DMS153 treated with DMSO at 0.1 percent for 48 hours (cell line): Measurements from ENCODE around the gene NKD1.

Experiments
- DNase-seq: peaks from one replicate; lab custom pipeline; 2025; ENCODE audit not compliant: unreplicated experiment; lab: John Stamatoyannopoulos, UW

NKD1 gene

GRCh38 chr16:50611995-50612848 lies 64.0 kb downstream of the NKD1 start:
- no peak for DNase-seq

DNA sequence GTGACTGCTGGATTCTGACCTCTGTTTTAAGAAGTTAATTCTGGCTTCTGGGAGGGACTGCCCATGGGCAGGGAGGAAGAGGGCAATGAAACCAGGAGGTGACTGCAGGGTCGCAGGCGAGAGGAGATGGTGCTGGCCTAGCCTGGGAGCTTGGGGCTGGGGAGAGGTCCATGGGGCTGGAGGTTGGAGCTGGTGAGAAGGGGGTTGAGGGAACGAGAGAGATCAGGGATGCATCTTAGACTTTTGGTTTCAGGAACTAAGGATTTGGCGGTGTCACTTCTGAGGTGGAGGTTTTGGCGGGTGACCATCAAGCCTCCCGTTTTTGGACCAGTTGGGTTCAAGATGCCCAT lies 64.6 kb downstream of the NKD1 start:
- no peak for DNase-seq

DNA sequence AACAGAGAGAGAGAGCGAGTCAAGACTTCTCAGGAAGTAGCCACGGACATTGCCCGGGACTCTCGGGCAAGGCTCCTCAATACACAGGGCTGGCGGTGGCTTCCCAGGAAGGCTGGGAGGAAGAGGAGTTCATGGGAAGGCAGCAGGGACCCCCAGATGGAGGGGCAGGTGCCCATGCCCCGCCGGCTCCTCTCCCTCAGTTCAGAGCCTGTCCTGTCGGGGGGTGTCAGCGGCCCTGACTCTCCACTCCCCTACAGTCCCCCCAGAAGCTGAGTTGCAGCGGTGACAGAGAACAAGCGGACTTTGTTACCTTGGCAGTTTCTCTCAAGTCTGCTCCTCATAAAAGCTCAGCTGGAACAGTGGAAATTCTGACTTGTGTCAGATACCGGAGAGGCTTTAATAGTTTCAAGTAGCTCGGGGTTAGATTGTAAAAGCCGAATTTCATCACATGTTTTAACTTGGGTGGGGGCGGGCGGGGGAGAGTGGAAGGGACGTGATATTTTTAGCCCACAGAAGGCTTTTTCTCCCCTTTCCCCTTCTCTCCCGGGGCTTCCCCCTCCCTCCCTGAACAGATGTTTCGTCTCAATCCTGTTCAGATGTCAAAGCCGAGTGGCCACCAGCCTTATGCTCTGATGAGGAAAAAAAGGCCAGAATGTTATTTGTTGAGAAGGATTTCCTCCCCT lies 65.2 kb downstream of the NKD1 start:
- no peak for DNase-seq

DNA sequence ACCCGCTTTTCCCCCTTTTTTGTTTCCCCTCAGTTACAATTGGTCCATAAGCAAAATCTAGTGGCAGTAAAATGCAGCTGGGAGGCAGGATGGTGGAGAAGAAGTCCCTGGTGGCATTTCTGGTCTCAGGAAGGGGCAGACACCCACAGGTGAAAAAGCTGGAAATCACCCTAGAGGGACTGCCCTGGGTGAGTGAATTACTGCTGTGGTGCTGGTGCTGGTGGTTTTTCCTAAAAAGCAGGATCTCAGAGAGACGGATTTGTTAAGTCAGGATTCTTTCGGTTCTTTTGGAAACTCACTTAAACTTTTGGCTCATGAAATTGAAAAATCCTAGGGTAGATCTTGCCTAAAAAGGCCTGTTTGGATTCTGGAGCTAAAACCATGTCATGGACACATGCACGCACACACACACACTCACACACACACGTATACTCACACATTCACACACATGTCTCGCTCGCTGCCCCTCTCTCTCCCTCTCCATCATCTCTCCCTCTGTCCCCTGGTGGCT lies 65.8 kb downstream of the NKD1 start:
- DNase-seq = no peak

DNA sequence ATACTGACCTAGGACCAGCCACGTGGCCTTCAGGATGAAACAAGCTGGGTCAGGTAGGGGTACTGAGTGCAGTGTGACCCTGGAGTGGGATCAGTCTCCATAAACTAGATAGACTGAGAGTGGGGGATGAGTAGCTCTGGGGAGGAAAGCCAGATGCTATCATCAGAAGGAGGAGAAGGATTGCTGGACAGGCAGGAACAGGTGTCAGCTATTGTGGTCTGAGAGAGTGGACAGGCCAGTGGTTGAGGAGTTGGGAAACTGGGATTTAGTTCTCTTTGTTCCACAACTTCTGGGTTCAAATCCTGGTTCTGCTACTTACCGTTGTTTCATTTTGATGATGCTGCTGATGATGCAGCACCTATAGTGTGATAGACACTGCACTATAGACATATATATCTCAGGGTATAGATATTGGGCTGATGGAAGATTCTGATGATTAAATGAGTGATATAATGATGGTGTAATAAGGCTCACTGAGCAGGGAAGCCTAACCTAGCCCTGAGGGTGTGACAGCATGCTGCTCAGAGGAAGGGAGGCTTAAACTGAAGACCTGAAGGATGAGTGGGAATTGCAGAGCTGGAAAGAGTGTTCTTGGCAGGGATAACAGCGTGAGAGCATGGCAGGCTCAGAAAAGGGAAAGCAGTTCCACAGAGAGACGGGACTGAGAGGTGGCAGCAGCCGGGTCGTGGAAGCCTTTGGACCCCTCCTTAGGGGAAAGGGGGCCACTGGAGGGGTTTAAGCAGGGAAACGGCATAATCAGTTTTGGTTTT lies 66.9 kb downstream of the NKD1 start:
- DNase-seq = no peak

GRCh38 chr16:50615891-50616290 lies 67.7 kb downstream of the NKD1 start:
- no peak for DNase-seq

DNA sequence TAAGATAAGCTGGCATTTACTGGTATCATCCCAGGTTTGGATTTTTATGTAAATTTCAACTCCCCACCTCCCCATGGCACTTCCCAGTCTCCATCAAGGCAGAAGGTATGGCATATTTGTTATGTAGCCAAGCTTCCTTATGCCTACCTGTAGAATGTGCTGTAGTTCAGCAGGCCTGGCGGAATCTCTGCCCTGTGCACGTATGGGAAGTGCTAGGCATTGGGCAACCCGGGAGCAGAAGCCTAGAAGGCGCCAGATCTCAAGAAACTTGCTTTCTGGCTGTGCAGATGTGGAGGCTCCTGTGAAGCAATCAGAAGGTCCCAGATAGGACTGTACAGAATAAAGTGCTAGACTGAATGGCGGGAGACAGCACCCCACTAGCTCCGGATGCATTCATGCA lies 68.2 kb downstream of the NKD1 start:
- no peak for DNase-seq

DNA sequence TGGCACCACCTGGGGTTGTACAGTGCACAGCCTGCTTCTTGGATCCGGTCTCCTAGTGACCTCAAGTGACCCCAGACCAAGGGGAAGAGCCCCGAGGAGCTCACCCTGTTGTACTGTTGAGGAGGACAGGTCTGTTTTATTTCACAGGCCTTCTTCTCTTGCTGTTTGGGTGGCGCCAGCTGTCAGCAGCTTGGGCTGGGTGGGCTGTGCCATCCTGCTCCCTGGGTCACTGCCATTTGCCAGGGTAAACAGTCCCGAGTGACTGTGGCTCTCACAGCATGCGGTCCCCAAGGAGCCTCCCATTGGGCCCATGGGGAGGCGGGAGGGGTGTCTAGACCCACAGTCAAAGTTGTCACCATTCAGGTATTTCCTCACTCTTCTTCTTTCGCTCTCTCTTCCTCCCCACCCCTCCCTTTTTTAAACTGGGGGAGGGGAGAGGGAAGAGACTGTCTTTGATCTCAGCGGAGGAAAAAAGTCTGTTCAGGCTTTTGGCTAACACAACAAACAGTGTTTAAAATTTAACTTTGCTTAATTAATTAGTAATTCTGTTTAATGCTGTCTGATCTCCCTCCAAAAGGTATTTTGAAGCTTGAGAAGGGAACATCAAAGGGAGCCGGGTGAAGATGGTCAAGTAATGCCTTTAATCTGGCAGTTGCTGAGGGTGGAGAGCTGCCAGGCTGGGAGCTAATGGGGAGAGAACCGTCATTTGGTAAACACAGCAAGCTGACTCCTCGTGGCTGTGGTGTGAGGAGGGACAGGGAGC lies 68.9 kb downstream of the NKD1 start:
- no peak for DNase-seq

GRCh38 chr16:50617646-50618184 lies 69.5 kb downstream of the NKD1 start:
- DNase-seq = no peak

GRCh38 chr16:50618238-50618918 lies 70.2 kb downstream of the NKD1 start:
- no peak for DNase-seq

DNA sequence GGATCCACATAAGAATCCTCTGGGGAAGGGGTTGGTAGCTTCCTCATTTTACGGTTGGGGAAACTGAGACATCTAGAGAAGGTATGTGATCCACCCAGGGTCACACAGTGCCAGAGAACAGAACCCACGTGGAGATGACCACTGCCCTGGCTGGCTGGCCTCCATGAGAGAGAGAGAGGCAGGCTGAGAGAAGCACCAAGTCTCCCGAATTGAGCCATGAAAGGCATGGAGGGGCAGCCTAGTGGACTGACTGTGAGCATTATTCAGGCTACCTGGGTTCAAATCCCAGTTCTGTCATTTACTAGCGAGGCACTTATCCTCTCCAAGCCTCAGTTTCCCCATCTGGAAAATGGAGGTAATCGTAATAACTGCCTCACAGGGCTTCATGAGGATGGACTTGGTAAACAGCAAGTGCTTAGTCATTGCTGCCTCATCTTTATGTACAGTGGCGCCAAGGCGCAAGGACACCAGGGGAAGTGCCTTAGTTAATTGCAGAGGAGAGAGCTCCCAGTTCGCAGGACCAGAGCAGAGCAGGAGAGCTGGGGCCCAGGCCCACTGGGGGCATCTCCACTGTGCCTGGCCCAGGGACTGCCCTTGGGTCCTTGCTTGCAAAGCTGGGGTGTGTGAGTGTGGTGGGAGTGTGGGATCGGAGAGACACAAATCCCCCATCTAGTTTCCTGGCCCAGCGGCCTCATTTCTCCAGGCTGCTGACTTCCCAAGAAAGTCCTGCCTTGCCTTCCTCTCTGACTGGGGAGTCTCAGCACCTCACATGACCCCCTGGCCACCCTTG lies 71.7 kb downstream of the NKD1 start:
- DNase-seq = no peak

- DNase-seq = no peak
Measured at GRCh38 chr16:50620646-50621451, 72.7 kb downstream of the NKD1 start.

DNA sequence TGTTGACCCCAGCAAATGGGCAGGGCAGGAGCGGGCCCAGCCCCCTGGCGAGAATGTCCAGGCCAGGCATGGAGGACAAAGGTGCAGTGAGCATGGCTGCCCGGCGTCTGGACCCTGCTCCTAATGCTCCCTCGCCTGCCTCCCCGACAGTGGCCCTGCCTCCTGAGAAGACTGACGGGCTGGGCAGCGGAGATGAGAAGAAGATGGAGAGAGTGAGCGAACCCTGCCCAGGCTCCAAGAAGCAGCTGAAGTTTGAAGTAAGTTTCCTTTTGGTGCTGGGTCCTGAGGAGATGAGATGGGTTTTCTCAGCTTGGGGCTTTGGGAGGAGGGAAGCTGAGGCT lies 73.2 kb downstream of the NKD1 start:
- no peak for DNase-seq

DNA sequence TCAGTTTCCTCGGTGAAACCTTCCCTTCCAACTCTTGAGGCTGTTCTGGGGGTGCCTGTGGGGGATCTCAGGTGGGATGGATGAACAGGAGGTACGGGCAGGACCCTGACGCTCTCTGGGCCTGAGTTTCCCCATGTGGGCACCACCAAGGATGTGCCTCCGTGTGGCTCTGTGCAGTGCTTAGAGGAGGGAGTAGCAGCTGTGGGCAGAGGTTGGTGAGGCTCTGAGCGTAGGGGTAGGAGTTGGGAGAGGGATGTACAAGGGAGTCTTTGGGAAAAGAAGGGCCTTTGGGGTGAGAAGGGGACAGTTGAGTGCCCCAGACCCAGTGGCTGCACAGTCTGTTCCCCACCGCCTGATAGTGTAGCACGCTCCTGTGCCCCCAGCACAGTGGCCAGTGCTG lies 73.8 kb downstream of the NKD1 start:
- no peak for DNase-seq

DNA sequence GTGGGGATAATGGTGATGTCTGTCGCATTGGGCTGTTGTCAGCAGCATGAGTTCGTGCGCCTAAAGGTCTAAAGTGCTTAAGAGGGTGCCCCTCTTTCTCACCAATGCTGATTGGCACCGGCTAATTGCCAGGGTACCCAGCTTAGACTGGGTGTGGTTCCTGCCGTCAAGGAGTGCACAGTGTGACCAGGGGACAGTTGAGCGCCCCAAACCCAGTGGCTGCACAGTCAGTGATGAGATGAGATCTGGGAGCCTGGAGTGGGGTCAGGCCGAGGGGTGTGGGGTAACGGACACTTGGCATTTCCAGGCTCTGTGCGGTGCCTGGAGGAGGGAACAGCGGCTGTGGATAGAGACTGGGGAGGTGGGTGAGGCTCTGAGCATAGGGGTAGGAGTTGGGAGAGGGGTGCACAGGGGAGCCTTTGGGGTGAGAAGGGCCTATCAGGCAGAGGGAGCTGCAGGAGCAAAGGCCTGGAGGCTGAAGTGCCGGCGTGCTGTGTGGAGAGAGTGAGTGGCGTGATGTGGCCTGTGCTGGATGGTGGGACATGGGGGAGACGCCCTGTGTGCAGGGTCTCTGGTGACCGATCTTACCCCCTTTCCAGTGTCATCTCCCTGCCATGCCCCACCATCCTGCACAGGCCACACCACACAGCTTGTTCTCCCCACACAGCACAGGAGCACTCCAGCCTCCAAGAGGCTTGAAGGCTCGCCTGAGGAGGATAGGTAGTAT lies 74.6 kb downstream of the NKD1 start:
- no peak for DNase-seq

GRCh38 chr16:50624449-50624970 lies 76.3 kb downstream of the NKD1 start:
- no peak for DNase-seq

DNA sequence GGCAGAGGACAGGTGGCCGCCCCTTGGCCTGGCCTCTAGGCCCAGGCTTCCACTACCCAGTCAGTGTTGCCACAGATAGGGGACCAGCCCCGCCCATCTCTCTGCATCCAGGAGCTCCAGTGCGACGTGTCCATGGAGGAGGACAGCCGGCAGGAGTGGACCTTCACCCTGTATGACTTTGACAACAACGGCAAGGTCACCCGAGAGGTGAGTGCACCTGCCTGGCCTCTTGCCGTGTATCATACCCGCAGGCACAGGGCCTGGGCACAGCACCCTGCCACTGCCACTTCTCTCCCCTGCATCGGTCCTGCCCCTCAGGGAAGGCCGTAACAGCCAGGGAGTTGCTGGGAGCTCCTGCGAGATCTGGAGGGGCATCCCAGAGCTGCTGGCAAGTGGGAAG lies 77.2 kb downstream of the NKD1 start:
- DNase-seq = no peak

DNA sequence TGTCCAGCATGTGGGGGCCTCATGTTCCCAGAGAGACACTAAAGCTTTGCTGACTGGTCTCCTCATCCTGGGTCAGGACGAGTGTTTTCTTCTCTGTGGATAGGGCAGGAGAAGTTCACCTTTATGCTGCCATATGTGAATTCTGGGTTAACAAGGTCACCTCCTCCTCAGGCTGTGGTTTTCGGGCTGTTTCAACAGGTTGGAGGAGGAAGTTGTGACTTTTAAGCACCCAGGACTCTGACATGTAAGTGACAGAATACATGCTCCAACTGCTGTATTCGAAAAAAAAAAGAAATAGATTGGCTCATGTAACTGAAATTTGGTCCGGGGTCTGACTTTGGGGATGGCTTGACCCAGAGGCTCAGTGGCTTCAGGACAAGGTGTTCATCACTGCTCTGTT lies 78.7 kb downstream of the NKD1 start:
- DNase-seq = no peak
